ENCODE measurements around the gene SLC11A2.

- TF ChIP-seq, protein P1, sequence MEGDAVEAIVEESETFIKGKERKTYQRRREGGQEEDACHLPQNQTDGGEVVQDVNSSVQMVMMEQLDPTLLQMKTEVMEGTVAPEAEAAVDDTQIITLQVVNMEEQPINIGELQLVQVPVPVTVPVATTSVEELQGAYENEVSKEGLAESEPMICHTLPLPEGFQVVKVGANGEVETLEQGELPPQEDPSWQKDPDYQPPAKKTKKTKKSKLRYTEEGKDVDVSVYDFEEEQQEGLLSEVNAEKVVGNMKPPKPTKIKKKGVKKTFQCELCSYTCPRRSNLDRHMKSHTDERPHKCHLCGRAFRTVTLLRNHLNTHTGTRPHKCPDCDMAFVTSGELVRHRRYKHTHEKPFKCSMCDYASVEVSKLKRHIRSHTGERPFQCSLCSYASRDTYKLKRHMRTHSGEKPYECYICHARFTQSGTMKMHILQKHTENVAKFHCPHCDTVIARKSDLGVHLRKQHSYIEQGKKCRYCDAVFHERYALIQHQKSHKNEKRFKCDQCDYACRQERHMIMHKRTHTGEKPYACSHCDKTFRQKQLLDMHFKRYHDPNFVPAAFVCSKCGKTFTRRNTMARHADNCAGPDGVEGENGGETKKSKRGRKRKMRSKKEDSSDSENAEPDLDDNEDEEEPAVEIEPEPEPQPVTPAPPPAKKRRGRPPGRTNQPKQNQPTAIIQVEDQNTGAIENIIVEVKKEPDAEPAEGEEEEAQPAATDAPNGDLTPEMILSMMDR (IDR thresholded peaks at IDR 0.05; ENCODE audit: low read depth, low read length): no peak
- TF ChIP-seq EZH2phosphoT487 (IDR thresholded peaks at IDR 0.05; ENCODE audit: low read depth): no peak
These were observed 70.9 kb downstream of the SLC11A2 start for GRCh38 chr12:50955288-50955687.

Data from OCI-LY3 (cell line).